ENCODE results near the gene PCBP3. TPM values are rescaled to one million over a fixed set of nuclear protein-coding genes. Genes with fewer than 3 reads are reported as not detected.

PCBP3 gene
- total and polyA plus RNA-seq, 2 of the 8 experiments (the other 6 are each of a cell fraction or from before 2014, with no cell fraction given), result 3.5 to 6.3 TPM

DNA sequence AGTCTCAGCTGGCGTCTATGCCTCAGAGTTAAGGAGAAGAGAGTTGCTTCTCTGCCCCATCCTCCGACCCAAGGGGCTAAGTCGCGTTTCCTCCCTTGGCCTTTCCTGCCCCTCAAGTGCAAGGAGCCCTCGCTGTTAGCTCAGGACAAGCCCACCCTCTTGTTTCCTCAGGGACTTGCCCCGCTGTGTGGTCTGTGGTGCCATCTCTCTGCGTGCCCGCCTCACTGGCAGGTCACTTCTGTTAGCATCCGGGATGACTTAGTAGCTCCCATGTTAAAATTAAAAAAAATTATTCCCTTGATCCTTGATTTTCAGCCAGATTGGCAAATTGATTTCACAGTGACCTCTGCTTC lies 96.5 kb downstream of the PCBP3 start (continued):
- TF ChIP-seq TAF7 (optimal IDR thresholded peaks at IDR 0.05; ENCODE audit: borderline replicate concordance, low read depth, low read length) (no peak), PHF8 (conservative IDR thresholded peaks at IDR 0.05; ENCODE audit: low read depth, low read length) (no peak)
